Activated CD4-positive, alpha-beta T cell treated with anti-CD3 and anti-CD28 coated beads for 4 hours (primary cell): ENCODE measurements around the gene OR2V2.
A peak's percentile ranks its signal among the peaks of the same experiment; 100 is the strongest.

Experiments
- DNase-seq, 2 donors: peaks; one replicate each; pipeline ENCODE4 v3.0.0-alpha.2; 2020

Gene OR2V2

DNA sequence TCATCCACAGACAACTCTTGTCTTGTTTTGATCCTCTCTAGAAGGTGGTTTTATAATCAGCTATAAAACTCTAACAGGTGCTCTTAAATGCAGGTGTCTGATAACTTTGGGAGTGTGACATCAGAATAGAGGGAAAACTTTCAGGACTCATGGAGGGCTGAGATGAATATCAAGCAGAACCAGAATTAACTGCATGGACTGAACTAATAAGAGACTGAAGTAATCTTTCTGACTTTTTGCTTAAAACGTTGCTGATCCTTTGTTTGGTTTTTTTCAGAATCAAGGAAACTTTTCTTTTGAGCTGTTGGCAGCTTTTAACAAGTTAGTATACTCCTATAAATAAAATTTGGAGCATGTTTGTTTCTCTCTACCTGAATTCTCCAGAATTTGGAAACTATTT is 2.3 kb upstream of the OR2V2 start:
- DNase-seq = no peak

DNA sequence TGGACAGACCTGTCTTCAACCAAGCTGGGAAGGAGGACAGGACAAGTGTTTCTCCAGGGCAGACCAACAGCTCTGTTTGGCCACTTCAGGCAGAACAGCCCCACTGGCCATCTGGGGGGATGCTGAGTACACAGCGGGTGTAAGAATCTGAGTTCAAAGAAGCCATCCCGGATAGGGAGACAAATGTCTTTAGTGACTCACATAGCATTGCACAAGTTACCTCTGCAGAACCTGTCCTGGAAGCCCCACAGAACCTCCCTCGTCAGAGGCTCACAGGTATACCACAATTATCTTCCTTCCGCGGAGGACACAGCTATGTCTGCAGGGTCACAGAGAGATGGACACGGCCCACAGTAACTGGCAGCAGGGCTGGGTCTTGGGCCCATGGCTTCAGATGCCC is 2.0 kb downstream of the OR2V2 start:
- no peak for DNase-seq

DNA sequence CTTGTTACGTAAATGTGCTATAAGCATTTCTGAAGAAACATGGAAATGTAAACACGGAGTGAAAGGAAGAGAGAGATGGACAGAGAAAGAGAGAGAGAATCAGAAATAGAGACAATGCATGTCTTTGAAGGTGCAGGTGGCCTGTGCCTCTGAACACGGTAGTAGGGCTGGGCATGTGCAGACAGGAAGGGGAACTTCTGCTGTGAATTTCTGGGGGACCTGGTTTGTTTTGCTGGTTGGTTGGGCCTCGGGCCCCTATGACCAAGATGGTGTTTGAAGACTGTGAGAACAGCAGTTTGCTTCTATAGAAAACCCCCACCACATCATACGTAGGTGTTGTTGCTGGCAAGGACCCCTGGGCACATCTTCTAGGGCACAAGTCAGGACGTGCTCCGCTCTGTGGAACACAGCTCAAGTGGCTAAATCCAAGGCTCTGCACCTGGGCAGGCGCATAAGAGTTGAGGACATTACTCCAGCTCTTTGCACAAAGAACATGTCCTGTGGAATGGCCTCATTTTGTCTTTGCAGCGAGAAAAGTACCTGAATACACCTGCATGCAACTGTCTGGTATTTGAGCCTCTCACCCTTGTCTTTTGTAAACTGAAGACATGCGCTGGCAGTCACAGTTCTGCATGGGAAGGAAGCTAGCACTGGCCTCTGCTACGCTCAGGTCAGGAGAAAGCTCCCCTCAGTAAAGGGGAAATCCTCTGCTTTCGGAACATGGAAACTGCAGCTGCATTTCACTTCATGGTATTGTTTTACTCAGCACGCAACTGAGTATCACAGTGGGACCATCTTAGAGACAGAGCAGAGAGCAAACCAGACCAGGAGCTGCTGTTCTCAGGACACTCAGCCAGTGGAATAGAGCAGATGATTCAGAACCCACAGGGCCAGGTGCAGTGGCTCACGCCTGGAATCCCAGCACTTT is 2.7 kb downstream of the OR2V2 start:
- DNase-seq = no peak

DNA sequence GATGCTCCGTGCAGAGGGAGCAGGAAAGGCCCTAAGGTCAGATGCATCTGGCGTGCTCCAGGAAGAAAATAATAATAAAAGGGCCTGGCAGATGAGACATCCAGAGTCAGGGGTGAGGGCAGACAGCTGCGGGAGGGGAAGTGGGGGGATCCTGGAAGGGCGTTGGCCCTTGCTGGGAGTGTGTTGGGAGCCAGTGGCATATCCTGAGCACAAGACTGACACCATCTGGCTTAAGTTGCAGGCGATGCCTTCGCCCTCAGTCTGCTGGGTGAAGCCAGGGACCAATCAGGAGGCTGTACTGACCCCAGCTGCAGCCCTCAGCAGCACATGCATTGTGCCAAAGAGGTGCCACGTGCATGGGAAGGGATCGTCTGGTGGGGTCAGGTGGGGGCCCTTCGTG is 3.8 kb downstream of the OR2V2 start:
- DNase-seq = no peak

DNA sequence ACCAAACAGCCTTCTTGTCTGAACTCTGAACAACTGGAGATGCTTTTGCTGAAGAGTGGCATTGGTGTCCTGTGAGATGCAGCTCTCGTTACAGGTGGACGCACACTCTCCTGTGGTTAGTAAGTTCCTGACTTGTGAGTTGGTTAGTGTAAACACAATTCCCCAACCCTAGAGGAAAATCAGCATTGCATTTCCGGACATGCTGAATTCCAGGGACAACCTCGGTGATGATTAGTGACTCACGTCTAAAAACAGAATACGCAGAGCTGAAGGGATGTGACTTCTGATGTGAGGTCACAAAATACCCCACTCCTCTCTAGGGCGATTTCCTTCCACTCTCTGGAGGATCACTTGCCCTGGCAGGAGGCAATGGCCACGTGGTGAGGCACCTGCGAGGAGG is 5.0 kb downstream of the OR2V2 start:
- DNase-seq = no peak

DNA sequence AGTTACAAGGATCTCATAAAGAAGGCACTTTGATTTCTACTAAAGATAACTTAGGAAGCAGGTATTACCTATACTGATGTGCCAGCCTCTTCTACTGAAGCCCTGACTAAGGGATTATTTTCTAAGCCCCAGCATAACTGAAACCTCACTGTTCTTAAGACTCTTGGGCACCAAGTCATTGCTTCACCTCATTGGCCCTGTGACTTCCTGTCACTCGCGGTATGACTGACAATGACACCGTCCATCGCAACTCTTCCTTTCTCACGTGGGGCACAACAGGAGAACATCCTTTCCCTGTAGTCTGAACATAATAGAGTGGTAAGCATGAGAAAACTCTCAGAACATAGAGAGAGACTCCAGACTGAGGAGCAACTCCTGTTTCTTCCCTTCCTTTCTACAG is 6.4 kb downstream of the OR2V2 start:
- no peak for DNase-seq

DNA sequence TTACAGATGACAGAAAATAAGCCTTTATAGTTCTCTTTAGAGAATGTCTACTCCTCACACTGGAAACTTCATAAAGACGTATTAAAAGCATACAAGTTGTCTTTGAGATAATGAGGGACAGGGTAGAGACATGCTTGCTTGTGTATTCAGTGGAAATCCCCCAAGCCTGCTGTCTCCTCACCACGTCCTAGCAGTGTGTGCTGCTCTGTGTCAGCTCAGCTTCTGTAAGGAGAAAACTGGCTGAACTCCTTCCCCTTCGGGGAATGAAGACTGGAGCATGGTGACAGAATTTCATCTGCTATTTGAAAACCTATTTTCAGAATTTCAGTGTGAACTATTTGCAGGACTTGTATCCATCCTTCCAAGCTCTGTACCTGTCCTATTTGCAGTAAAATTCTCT is 9.4 kb downstream of the OR2V2 start:
- DNase-seq = no peak

DNA sequence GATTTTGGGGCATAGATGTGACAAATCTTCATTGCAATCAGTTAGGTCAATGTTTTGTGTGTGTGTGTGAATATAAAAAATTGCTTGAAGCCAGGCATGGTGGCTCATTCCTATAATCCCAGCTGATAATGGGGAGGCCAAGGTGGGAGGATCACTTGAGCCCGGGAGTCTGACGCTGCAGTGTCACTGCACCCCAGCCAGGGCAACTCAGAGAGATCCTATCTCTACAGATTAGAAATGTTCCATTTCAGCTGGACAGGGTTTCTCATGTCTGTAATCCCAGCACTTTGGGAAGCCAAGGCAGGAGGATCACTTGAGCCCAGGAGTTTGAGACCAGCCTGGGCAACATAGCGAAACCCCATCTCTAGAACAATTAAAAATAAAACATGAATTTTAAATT is 11.5 kb downstream of the OR2V2 start:
- no peak for DNase-seq

DNA sequence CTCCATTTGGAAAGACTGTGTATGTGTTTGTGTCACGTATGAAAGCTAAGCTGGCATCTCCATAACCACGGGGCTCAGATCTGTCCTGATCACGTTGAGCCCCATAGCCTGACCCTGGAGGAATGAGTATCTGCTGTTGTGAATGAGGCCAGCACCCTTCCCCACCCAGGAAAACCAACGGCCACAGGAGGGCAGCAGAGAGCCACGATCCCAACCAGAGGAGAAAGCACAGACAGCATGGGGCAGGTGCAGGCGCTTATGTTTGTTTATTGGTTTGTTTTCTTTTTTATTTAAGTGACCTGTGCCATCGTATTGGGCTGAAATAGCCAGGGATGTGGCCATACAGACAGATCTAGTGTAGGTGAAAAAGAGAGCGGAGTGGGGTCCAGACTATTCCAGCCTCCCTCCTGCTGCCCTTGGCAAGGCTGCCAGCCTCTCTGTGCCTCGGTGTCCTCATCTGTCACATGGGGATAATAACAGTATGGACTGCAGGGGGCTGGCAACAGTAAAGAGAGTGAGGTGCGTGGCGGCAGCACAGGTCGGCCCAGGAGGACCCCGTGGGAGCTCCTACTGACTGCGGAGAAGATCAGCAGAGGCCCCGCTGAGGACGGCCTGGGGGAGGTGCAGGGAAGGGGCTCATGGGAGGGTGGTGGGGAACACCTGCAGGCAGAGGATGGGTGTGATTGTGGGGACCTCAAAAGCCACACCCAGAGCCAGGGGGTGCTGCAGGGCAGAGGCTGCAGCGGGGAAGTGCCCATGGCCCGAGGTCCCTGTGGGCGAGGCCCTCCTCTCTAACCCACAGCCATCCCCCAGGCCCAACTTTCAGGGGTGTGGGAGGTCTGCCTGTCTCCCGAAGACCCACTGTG is 12.1 kb downstream of the OR2V2 start:
- peak; percentile 81 to 96 for DNase-seq

DNA sequence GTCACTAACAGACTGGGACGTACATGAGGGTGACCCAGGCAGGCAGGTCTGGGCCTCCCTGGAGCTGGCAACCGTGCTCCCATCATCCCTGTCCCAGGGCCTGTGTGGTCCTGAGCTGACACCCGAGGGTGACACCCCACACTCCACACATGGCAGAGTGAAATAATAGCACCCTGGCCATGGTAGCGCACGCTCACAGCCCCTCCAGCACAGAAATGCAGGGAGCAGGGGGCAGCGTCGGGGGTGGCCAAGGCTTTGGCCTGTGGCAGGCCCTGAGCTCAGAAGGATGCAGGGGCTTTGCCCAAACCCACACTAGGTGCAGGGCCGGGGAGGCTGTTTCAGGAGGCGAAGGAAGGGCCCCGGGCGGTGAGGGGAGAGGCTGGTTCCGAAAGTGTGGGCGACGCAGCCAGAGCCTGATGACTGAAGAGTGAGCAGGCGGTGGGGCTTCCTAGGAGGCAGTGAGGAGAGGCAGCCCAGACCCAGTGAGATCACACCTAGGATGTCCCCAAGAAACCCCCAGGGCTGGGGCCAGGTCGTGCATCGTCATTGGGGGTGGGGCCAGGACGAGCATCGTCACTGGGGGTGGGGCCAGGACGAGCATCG is 12.9 kb downstream of the OR2V2 start:
- DNase-seq = peak; percentile 72 to 78

DNA sequence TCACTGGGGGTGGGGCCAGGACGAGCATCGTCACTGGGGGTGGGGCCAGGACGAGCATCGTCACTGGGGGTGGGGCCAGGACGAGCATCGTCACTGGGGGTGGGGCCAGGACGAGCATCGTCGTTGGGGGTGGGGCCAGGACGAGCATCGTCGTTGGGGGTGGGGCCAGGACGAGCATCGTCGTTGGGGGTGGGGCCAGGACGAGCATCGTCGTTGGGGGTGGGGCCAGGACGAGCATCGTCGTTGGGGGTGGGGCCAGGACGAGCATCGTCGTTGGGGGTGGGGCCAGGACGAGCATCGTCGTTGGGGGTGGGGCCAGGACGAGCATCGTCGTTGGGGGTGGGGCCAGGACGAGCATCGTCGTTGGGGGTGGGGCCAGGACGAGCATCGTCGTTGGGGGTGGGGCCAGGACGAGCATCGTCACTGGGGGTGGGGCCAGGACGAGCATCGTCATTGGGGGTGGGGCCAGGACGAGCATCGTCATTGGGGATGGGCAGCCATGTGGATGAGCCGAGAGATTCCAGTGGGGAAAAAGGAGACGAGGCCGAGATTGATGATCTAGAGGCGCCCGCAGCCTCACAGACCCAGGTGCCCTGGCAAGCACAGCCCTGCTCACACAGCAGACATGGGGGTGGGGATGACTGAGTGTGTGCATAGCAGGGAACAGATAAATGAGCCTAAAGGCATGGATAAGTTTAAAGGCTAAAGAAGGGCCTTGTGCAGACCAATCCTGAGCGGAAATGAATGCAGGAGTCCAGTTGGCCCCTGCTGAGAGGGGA is 13.6 kb downstream of the OR2V2 start:
- DNase-seq = peak; percentile 48 to 51

DNA sequence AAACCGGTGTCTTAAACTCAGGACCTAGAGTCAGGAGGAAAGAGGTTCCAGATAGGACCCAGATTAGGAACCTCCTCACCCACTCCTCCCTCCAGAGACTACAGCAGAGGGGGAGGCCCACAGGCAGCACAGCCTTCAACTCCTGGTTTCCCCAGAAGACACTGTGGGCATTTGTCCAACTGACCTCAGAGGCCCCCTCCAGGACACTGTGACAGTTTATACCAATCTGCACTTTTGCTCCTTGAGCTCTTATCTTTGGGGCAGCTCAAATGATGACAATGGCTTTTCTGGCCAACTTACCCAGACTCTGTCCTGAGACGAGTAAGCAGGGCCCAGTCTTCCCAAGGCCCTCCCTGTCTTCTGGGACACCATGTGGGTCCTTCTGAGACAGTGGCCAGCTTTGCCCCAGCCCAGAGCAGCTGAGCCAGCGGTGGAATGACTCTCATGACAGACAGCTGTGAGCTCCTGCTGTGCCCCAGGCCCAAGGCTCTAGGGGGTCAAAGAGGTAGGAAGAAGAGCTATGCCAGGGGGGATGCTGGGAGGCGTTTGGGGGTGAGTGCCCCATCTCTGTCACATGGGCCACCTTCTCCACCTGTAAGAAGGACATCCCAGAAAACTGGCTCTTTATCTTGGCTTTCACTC is 14.3 kb downstream of the OR2V2 start:
- DNase-seq = no peak

DNA sequence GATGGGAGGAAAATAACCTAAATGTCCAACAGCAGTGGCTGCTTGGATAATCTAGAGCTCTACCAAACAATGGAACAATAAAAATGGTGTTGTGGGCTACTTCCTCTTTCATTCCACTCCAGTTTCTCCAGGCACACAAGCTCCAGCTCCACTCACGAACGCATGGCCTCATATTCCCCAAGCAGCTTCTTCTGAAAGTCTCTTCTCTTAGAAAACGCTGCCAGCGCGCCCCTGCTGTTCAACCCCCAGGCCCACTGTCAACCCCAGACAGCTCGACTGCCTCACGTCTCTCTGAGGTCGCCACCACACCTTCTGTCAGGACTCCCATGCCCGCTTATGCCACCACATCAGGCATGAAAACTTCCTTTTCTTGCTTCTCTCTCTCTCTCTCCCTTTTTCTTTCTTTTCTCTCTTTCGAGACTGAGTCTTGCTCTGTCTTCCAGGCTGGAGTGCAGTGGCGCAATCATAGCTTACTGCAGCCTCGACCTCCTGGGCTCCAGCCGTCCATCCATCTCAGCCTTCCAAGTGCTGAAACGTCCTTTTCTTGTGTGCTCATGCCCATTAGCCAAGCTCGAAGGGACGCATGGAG is 16.2 kb downstream of the OR2V2 start:
- DNase-seq = no peak

DNA sequence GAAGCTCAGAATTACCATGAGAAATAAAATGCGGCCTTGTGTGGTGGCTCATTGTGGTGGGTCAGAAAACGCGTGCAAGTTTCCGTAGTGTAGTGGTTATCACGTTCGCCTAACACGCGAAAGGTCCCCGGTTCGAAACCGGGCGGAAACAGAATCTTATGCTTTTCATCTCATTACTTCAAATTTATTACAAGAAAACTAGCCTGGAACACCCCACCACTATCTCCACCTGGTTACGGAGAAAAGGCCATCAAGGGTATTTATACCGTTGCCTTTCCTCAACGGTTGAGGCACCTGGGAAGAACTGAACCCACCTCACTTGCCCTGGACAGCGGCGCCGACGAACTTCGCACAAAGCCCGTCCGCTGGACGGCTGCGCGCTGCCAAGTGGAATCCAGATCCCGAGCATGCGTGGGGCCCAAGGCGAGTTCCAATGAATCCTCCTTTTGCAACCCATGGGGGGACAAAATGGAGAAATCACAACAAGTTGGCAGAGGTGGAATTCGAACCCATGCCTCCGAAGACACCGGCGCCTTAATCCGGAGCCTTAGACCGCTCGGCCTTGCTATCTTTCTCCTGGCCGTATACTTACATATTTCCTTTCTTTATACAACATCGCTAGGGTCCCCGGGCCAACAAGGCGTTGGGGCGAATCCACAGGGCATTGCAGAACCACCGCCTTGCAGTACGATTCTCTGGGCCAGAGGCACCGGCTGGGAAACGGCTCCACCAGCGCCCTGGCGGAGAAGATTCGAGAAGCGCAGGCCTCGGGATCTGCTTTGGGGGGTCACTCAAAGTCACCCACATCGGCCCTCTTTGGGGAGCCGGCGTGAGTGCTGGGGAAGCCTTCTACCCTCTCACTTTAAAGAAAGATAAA is 16.9 kb downstream of the OR2V2 start:
- DNase-seq = no peak

DNA sequence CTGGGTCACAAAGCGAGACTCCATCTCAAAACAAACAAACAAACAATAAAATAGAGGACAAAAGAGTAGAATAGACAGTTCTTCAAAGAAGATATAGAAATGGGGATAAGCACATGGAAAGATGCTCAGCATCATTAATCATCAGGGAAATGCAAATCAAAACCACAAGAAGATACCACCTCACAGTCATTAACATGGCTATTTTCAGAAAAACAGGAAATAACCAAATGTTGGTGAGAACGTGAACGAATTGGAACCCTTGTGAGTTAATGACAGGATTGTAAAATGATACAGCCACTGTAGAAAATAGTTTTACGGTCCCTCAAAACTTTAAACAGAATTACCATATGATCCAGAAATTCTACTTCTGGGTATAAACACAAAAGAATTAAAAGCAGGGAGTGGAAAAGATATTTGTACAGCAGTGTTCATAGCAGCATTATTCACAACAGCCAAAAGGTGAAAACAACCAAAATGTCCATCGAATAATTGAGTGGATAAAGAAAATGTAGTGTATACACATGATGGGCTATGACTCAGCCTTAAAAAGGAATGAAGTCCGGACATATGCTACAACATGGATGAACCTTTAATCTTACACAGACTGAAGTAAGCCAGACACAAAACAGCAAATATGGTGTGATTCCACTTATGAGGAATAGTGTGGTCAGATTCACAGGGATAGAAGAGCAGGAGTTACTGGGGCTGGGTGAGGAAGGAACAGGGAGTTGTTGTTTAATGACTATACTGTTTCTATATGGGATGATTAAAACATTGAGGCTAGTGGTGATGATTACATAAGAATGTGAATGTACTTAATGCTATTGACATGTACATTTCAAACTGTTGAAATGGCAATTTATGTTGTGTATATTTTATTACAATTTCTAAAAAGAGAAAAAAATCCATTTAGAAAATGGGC is 19.7 kb downstream of the OR2V2 start:
- DNase-seq = no peak

DNA sequence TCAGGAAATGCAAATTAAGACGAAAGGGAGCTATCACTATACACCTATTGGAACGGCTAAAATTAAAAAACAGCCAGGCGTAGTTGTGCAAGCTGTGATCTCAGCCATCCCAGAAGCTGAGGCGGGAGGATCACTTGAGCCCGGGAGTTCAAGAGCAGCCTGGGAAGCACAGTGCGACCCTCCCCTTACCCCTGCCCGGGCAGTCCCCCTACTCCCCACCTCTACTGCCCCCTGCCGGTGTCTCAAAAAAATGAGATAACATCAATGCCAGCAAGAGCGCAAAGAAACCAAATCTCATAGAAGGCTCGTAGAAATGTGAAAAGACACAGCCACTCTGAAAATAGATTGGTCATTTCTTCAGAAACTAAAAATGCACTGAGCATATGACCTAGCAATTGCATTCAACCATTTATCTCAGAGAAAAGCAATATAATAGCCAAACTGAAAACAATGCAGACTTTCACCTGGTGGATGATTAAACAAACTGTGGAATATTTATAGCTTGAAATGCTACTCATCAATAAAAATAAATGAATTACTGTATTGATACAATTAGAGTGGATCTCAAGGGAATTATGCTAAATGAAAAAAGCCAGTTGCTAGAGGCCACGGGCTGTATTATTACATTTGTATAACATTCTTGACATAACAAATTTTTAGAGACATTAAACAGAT is 20.6 kb downstream of the OR2V2 start:
- no peak for DNase-seq

DNA sequence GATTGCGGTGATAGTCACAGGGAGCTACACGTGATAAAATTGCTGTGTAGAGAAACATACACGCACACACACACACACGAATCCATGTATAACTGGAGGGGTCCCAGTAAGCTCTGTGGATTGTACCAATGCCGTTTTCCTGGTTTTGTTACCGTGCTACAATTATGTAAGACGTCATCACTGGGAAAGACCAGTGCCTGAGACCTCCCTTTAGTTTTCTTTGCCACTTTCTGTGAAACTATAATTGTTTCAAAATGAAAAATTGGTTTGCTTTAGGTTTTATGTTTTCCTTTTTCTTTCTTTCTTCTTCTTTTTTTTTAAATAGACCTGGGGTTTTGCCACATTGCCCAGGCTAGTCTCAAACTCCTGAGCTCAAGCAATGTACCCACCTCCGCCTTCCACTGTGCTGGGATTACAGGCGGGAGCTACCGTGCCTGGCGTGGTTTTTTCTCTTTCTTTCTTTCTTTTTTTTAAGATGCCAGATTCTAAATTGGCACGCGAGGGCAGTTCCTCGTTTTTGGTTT is 21.3 kb downstream of the OR2V2 start:
- DNase-seq = no peak

DNA sequence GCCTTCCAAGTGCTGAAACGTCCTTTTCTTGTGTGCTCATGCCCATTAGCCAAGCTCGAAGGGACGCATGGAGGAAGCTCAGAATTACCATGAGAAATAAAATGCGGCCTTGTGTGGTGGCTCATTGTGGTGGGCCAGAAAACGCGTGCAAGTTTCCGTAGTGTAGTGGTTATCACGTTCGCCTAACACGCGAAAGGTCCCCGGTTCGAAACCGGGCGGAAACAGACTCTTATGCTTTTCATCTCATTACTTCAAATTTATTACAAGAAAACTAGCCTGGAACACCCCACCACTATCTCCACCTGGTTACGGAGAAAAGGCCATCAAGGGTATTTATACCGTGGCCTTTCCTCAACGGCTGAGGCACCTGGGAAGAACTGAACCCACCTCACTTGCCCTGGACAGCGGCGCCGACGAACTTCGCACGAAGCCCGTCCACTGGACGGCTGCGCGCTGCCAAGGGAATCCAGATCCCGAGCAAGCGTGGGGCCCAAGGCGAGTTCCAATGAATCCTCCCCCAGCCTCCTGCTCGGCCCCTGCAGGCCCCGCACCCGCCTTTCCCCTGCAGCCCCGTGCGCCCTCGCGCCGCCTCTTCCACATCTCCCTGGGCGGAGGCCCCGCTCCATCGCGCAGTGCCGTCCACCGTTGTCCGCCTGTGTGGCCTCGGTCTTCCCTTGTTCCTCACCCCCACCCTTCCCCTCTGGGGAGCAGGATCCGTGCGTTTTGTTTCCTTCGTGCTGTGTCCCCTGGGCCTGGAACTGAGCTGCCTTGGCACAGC is 22.3 kb downstream of the OR2V2 start:
- peak; percentile 35 to 46 for DNase-seq
